ENCODE results near the gene CCDC15.

- no peak for TF ChIP-seq POLR2A (IDR thresholded peaks at IDR 0.05)
- no peak for TF ChIP-seq CTCF (IDR thresholded peaks at IDR 0.05)
- no peak for TF ChIP-seq POLR2AphosphoS5 (IDR thresholded peaks at IDR 0.05; ENCODE audit: insufficient read depth in 1 of 2, low read depth in 1 of 2)
Measured at GRCh38 chr11:125075242-125075625, 121.2 kb downstream of the CCDC15 start.

Measured in vagina (tissue), 2 donors.